T47D (cell line): ENCODE data around the gene RPS6KB1.
A peak's percentile ranks its signal among the peaks of the same experiment; 100 is the strongest.
"Not testable (repeated sequence)": the region's sequence is repeated elsewhere in the genome, so short reads cannot be mapped to it uniquely, and the experiment has no call there.

Experiments used
- DNase-seq, 2 experiments: peaks; one replicate each; pipeline versions ENCODE4 v3.0.0 to v3.0.0-alpha.2; 2011 to 2012; ENCODE audit warnings: low read depth in 1 of 2, low spot score in 1 of 2
- JUND ChIP-seq: IDR thresholded peaks from 2 replicates; pipeline ENCODE4 v1.6.1; 2012; ENCODE audit warnings: low read depth
- in situ Hi-C: cut with HindIII; loops from 2 replicates; pipeline ENCODE4 v1.10.0; 2016; ENCODE audit warnings: low sequenced_read_pairs, low pct_unique_long_range_greater_than_20kb

Gene RPS6KB1

GRCh38 chr17:59892924-59893675 lies at the start of gene RPS6KB1, which contains the start of gene TUBD1:
TSS of gene RPS6KB1 (plus strand) at chr17:59893121. CDS start at chr17:59893185, 64 bp downstream.
TSS of gene TUBD1 (minus strand) at chr17:59892943. CDS start at chr17:59891002, 1,941 bp downstream.
- no peak for TF ChIP-seq JUND
- in situ Hi-C loops: no loop called here
- peak; percentile 99 for DNase-seq

GRCh38 chr17:59844884-59845594 lies 47.9 kb upstream of the RPS6KB1 start:
- in situ Hi-C loops: no loop called here
- peak in 1 of 2 experiments; percentile 53 for DNase-seq
- no peak for TF ChIP-seq JUND

GRCh38 chr17:59845595-59846393 lies 47.1 kb upstream of the RPS6KB1 start:
- in situ Hi-C loops: no loop called here
- TF ChIP-seq JUND: peak; percentile 80
- DNase-seq: peak; percentile 35 to 100

GRCh38 chr17:59846394-59847165 lies 46.3 kb upstream of the RPS6KB1 start:
- peak; percentile 79; the same call in 1 of the 2 replicates for TF ChIP-seq JUND
- in situ Hi-C loops: no loop called here
- peak in 1 of 2 experiments; percentile 95 for DNase-seq

GRCh38 chr17:59848385-59848668 lies 44.6 kb upstream of the RPS6KB1 start:
- no peak for TF ChIP-seq JUND

GRCh38 chr17:59848778-59849177 lies 44.1 kb upstream of the RPS6KB1 start:
- in situ Hi-C loops: no loop called here
- TF ChIP-seq JUND: no peak
- DNase-seq: no peak

More at GRCh38 chr17:59848385-59848668, 44.6 kb upstream of the RPS6KB1 start:
- in situ Hi-C loops: no loop called here
- DNase-seq: no peak

- in situ Hi-C loops, DNase-seq: not testable (repeated sequence)
Observed at GRCh38 chr17:59850311-59850710, 42.6 kb upstream of the RPS6KB1 start.

GRCh38 chr17:59851439-59852375 lies 41.2 kb upstream of the RPS6KB1 start:
- DNase-seq: peak in 1 of 2 experiments; percentile 92
- no peak for TF ChIP-seq JUND
- in situ Hi-C loops: no loop called here

GRCh38 chr17:59852847-59853167 lies 40.1 kb upstream of the RPS6KB1 start:
- in situ Hi-C loops, DNase-seq: not testable (repeated sequence)

GRCh38 chr17:59853168-59853918 lies 39.6 kb upstream of the RPS6KB1 start:
- 0 out of 2 replicates have a peak, but pooled peaks have one; percentile 21 for TF ChIP-seq JUND
- in situ Hi-C loops: no loop called here
- DNase-seq: peak in 1 of 2 experiments; percentile 98

- in situ Hi-C loops, DNase-seq: not testable (repeated sequence)
Observed at GRCh38 chr17:59853919-59854729, 38.8 kb upstream of the RPS6KB1 start.
